ENCODE measurements around the gene NID2. TPM values are rescaled to one million over a fixed set of nuclear protein-coding genes. Genes with fewer than 3 reads are reported as not detected.

NID2 gene
- total RNA-seq, 4 donors from 2014 or later = 0.17 to 3.0 (median 1.1) TPM

DNA sequence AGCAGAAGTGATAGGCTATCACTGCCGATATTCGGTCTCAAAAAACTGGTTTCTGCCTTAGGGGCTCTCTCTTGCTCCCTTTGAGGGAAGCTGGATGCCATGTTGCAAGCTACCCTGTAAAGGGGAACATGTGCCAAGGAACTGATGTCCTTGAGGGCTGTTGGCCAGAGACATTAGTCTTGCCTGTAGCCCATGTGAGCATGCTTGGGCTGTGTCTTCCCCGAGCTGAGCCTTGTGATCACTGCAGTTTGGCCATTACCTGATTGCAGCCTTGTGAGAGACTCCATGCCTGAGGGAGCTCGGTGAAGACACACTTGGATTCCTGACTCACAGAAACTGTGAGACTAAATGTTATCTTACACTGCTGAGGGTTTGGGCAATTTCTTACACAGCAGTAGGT lies 60.7 kb downstream of the NID2 start:
- 94 to 97% methylated on average over 4 of the region's 4 CpGs for WGBS, 2 donors
- TF ChIP-seq POLR2A (IDR thresholded peaks at IDR 0.05) (no peak), CTCF (IDR thresholded peaks at IDR 0.05) (no peak)
- no peak for DNase-seq (ENCODE audit: low spot score in 2 of 2)
- H3K4me3 ChIP-seq (ENCODE audit: low read depth, poor library complexity, severe bottlenecking) = no peak overlapping the region
- intact Hi-C loops (cut with DNase I; ENCODE audit: low total_unique reads) = no loop called here

- WGBS, 2 donors = 92 to 93% methylated on average over 1 of the region's 1 CpG
- intact Hi-C loops (cut with DNase I; ENCODE audit: low total_unique reads) = no loop called here
- TF ChIP-seq POLR2A (IDR thresholded peaks at IDR 0.05) (no peak), CTCF (IDR thresholded peaks at IDR 0.05) (no peak)
Observed at GRCh38 chr14:52007637-52008036, 61.2 kb downstream of the NID2 start.

GRCh38 chr14:52007211-52007610 lies 61.6 kb downstream of the NID2 start:
- intact Hi-C loops (cut with DNase I; ENCODE audit: low total_unique reads) = no loop called here
- H3K4me3 ChIP-seq (ENCODE audit: low read depth, poor library complexity, severe bottlenecking) = no peak overlapping the region
- DNase-seq (ENCODE audit: low spot score in 2 of 2) = no peak
- TF ChIP-seq CTCF (IDR thresholded peaks at IDR 0.05) (no peak), POLR2A (IDR thresholded peaks at IDR 0.05) (no peak)
- WGBS, 2 donors = 44 to 96% methylated on average over 1 of the region's 1 CpG

More at GRCh38 chr14:52007637-52008036, 61.2 kb downstream of the NID2 start:
- H3K4me3 ChIP-seq (ENCODE audit: low read depth, poor library complexity, severe bottlenecking) = no peak overlapping the region
- DNase-seq (ENCODE audit: low spot score in 2 of 2) = no peak

GRCh38 chr14:52006361-52006760 lies 62.5 kb downstream of the NID2 start:
- intact Hi-C loops (cut with DNase I; ENCODE audit: low total_unique reads) = no loop called here
- TF ChIP-seq POLR2A (IDR thresholded peaks at IDR 0.05) = no peak
- no peak for TF ChIP-seq CTCF (IDR thresholded peaks at IDR 0.05)
- 95 to 97% methylated on average over 3 of the region's 3 CpGs for WGBS, 2 donors
- DNase-seq (ENCODE audit: low spot score in 2 of 2) = no peak
- H3K4me3 ChIP-seq (ENCODE audit: low read depth, poor library complexity, severe bottlenecking) = no peak overlapping the region

DNA sequence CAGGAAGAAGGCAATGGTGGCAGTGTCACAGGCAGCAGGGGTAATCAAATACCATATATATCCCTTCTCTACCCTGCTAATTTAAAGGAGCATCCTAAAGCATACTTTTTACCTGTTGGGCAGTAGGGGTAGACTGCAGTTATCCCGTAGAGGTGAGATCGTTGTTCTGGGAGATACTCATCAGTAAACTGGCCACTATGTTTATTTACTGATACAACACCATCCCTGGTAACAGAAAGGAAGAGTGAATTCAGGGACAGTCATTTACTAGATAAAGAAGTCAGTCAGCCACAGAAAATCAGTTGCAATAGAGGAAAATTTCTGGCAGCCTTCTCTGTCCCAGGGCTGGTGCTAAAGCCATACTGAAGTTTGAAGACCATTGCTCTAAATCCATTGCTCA lies 63.2 kb downstream of the NID2 start:
- intact Hi-C loops (cut with DNase I; ENCODE audit: low total_unique reads) = no loop called here
- no peak for TF ChIP-seq POLR2A (IDR thresholded peaks at IDR 0.05)
- 69 to 87% methylated on average over 2 of the region's 2 CpGs for WGBS, 2 donors
- H3K4me3 ChIP-seq (ENCODE audit: low read depth, poor library complexity, severe bottlenecking) = no peak overlapping the region
- no peak for DNase-seq (ENCODE audit: low spot score in 2 of 2)

DNA sequence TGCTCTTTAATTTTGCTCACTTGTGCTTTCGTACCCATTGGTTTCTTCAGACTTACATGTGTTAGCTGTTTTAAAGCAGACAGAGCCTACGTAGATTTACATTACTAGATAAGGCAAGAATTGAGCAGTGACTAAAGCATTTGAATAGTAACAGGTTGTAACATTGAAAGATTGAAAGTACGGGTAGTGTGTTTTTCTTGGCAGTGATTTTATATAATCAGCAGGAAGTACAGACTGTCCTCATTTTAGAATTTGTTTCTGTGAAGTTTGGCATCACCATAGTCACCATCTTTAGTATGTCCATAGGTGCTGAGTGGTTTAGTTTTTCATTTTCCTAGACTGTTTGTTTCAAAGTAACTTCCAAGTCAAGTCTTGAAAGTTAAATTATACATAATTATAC lies 65.5 kb downstream of the NID2 start:
- WGBS, 2 donors = 54 to 66% methylated on average over 3 of the region's 3 CpGs
- intact Hi-C loops (cut with DNase I; ENCODE audit: low total_unique reads) = no loop called here
- no peak overlapping the region for H3K4me3 ChIP-seq (ENCODE audit: low read depth, poor library complexity, severe bottlenecking)
- TF ChIP-seq CTCF (IDR thresholded peaks at IDR 0.05) = no peak
- TF ChIP-seq POLR2A (IDR thresholded peaks at IDR 0.05) = no peak
- DNase-seq (ENCODE audit: low spot score in 2 of 2) = no peak

All from lower leg skin (tissue), 4 donors.